SK-N-SH (cell line): Measurements from ENCODE around the gene SH3RF2. TPM values are rescaled to one million over a fixed set of nuclear protein-coding genes. Genes with fewer than 3 reads are reported as not detected.

ENCODE experiments used
- CTCF ChIA-PET: fragments of 300-600, 350-600 bp; formaldehyde crosslinking; extraction: SDS; loops from one replicate; lab custom pipeline; 2021; lab: Yijun Ruan, JAX
- POLR2A ChIA-PET: fragments of 350-600 bp; sonication (Branson Sonifier 250); formaldehyde crosslinking; extraction: SDS; loops from one replicate; lab custom pipeline; 2020; ENCODE audit warnings: antibody characterized with exemption, inconsistent platforms; lab: Yijun Ruan, JAX
- DNase-seq: peaks from one replicate; pipeline ENCODE4 v3.0.0; 2012
- H2AFZ ChIP-seq: fragments of 200-600 bp; sonication (generic); 2 replicates; pipeline ENCODE4 v1.8.1; 2016; ENCODE audit warnings: antibody characterized with exemption, mild to moderate bottlenecking, low read depth
- H3F3A ChIP-seq: fragments of 200-600 bp; sonication (generic); replicated peaks from 2 replicates; pipeline ENCODE3; 2016; ENCODE audit warnings: antibody characterized with exemption, mild to moderate bottlenecking; ENCODE audit not compliant: insufficient read depth
- H3K27ac ChIP-seq, 2 experiments: fragments of 200-500 bp in 1 of 2; fragments of 200-600 bp in 1 of 2; sonication (Bioruptor generic) in 1 of 2; sonication (generic), shearing (Covaris generic) in 1 of 2; 2 replicates each; pipeline versions ENCODE4 v1.5.1 to v1.6.1; 2014 to 2016; ENCODE audit warnings: low read depth in 2 of 2, inconsistent platforms in 1 of 2, low read length in 1 of 2, mild to moderate bottlenecking in 1 of 2, mixed read lengths in 1 of 2
- H3K27me3 ChIP-seq: fragments of 200-600 bp; sonication (generic), shearing (Covaris generic); 2 replicates; pipeline ENCODE4 v1.6.1; 2016; ENCODE audit warnings: mixed run types; ENCODE audit not compliant: insufficient read depth
- H3K36me3 ChIP-seq, 2 experiments: fragments of 200-500 bp in 1 of 2; fragments of 200-600 bp in 1 of 2; sonication (Bioruptor generic) in 1 of 2; sonication (generic) in 1 of 2; replicated peaks in 1 of 2; 2 replicates each; pipeline versions ENCODE3 to v1.5.1; 2014 to 2016; ENCODE audit warnings: low read length in 1 of 2, mild to moderate bottlenecking in 1 of 2; ENCODE audit not compliant: insufficient read depth in 2 of 2, control insufficient read depth in 1 of 2
- H3K4me1 ChIP-seq, 2 experiments: fragments of 200-500 bp in 1 of 2; fragments of 200-600 bp in 1 of 2; sonication (Bioruptor generic) in 1 of 2; sonication (generic), shearing (Covaris generic) in 1 of 2; 2 replicates each; pipeline versions ENCODE4 v1.5.1 to v1.6.1; 2014 to 2016; ENCODE audit warnings: low read depth in 1 of 2, low read length in 1 of 2, mixed run types in 1 of 2; ENCODE audit not compliant: insufficient read depth in 2 of 2, control insufficient read depth in 1 of 2
- H3K4me2 ChIP-seq: fragments of 200-600 bp; sonication (generic), shearing (Covaris generic); 2 replicates; pipeline ENCODE4 v1.6.1; 2017; ENCODE audit warnings: mixed run types
- H3K4me3 ChIP-seq, 2 experiments: fragments of 200-500 bp in 1 of 2; fragments of 200-600 bp in 1 of 2; sonication (Bioruptor generic) in 1 of 2; sonication (generic), shearing (Covaris generic) in 1 of 2; 2 replicates each; pipeline versions ENCODE4 v1.5.1 to v1.8.1; 2014 to 2016; ENCODE audit warnings: low read depth in 2 of 2, inconsistent platforms in 1 of 2, low read length in 1 of 2, mild to moderate bottlenecking in 1 of 2, mixed read lengths in 1 of 2, moderate library complexity in 1 of 2
- H3K79me2 ChIP-seq: fragments of 200-600 bp; sonication (generic); 2 replicates; pipeline ENCODE4 v1.8.1; 2017; ENCODE audit warnings: mild to moderate bottlenecking; ENCODE audit not compliant: insufficient read depth
- H3K9ac ChIP-seq: fragments of 200-600 bp; sonication (generic); 2 replicates; pipeline ENCODE4 v1.6.1; 2017; ENCODE audit warnings: mixed run types
- H3K9me2 ChIP-seq: fragments of 200-600 bp; sonication (generic); 2 replicates; pipeline ENCODE4 v1.6.1; 2017; ENCODE audit warnings: mixed run types
- H3K9me3 ChIP-seq: fragments of 200-600 bp; sonication (generic); 2 replicates; pipeline ENCODE4 v1.6.1; 2017; ENCODE audit warnings: mixed run types, mild to moderate bottlenecking, moderate library complexity
- H4K20me1 ChIP-seq: fragments of 200-600 bp; sonication (generic); 2 replicates; pipeline ENCODE4 v1.6.1; 2017; ENCODE audit warnings: mild to moderate bottlenecking, mixed run types; ENCODE audit not compliant: insufficient read depth
- CHD2 ChIP-seq: fragments of 150-350 bp; IDR thresholded peaks from 2 replicates; pipeline ENCODE4 v1.6.1; 2018; ENCODE audit warnings: low read length; ENCODE audit not compliant: partially characterized antibody
- EP300 ChIP-seq, 2 experiments: IDR thresholded peaks; 2 replicates each; pipeline versions ENCODE4 v1.4.0 to v1.6.1; 2012; ENCODE audit warnings: borderline replicate concordance in 1 of 2, low read depth in 1 of 2, low read length in 1 of 2
- EZH2phosphoT487 ChIP-seq: fragments of 200-600 bp; sonication (generic); IDR thresholded peaks from 2 replicates; pipeline ENCODE4 v1.6.1; 2017; ENCODE audit warnings: low read depth, mixed run types, mild to moderate bottlenecking, antibody characterized with exemption, moderate library complexity, borderline replicate concordance
- FOSL2 ChIP-seq: IDR thresholded peaks from 2 replicates; pipeline ENCODE4 v1.4.0; 2012; ENCODE audit warnings: low read depth, mild to moderate bottlenecking, moderate library complexity, borderline replicate concordance
- FOXJ3 ChIP-seq: sonication (generic); formaldehyde crosslinking; IDR thresholded peaks from 2 replicates; pipeline ENCODE4 v1.5.1; 2020; ENCODE audit warnings: mild to moderate bottlenecking, missing genetic modification reagents
- GABPA ChIP-seq: IDR thresholded peaks from 2 replicates; pipeline ENCODE4 v1.4.0; 2012; ENCODE audit warnings: low read depth, mild to moderate bottlenecking
- JUND ChIP-seq: IDR thresholded peaks from 2 replicates; pipeline ENCODE4 v1.4.0; 2012
- MXI1 ChIP-seq: IDR thresholded peaks from 2 replicates; pipeline ENCODE4 v1.6.1; 2012; ENCODE audit warnings: mild to moderate bottlenecking, low read depth, low read length, improper control_type of control experiment
- NRF1 ChIP-seq: IDR thresholded peaks from 2 replicates; pipeline ENCODE4 v1.6.1; 2012; ENCODE audit warnings: low read depth, mild to moderate bottlenecking, low read length
- POLR2AphosphoS5 ChIP-seq: IDR thresholded peaks from 2 replicates; pipeline ENCODE4 v1.6.1; 2012; ENCODE audit warnings: low read depth, low read length
- REST ChIP-seq: IDR thresholded peaks from 2 replicates; pipeline ENCODE4 v1.6.1; 2012; ENCODE audit warnings: mild to moderate bottlenecking, low read depth, low read length, moderate library complexity
- RFX5 ChIP-seq: IDR thresholded peaks from 2 replicates; pipeline ENCODE4 v1.6.1; 2012; ENCODE audit warnings: mild to moderate bottlenecking, improper control_type of control experiment, low read length
- SMC3 ChIP-seq: IDR thresholded peaks from 2 replicates; pipeline ENCODE4 v1.6.1; 2012; ENCODE audit warnings: low read depth, low read length, improper control_type of control experiment
- TAF1 ChIP-seq: IDR thresholded peaks from 2 replicates; pipeline ENCODE4 v1.6.1; 2012; ENCODE audit warnings: low read depth, mild to moderate bottlenecking, low read length, moderate library complexity, borderline replicate concordance
- TCF12 ChIP-seq: IDR thresholded peaks from 2 replicates; pipeline ENCODE4 v1.4.0; 2012
- TEAD4 ChIP-seq: IDR thresholded peaks from 2 replicates; pipeline ENCODE4 v1.4.0; 2012; ENCODE audit warnings: mild to moderate bottlenecking, borderline replicate concordance; ENCODE audit not compliant: insufficient read depth
- USF1 ChIP-seq: IDR thresholded peaks from 2 replicates; pipeline ENCODE4 v1.4.0; 2012; ENCODE audit warnings: low read depth, borderline replicate concordance
- USF2 ChIP-seq: fragments of 150-350 bp; IDR thresholded peaks from 2 replicates; pipeline ENCODE4 v1.6.1; 2017; ENCODE audit warnings: antibody characterized with exemption, low read length, low read depth, borderline replicate concordance
- YY1 ChIP-seq: IDR thresholded peaks from 2 replicates; pipeline ENCODE4 v1.4.0; 2012; ENCODE audit warnings: low read depth, mild to moderate bottlenecking
- WGBS: methylation state at CpG from one replicate; pipeline ENCODE4 v1.1.6; 2017; ENCODE audit warnings: low lambda C conversion rate; 5-methylcytosine and 5-hydroxymethylcytosine counted together
- polyA plus RNA-seq, 3 experiments: library from polyadenylated mRNA; depleted of rRNA; stranded (reverse); fragments of >200 nt; gene quantifications; 2 replicates each; pipeline ENCODE4 v1.2.3, GENCODE V29; 2012

Gene SH3RF2
- polyA plus RNA-seq, 1 of the 3 experiments (the other 2 are of a cell fraction): 0.87 TPM

GRCh38 chr5:146079695-146080373 is 143.5 kb downstream of the SH3RF2 start:
- no peak for DNase-seq
- H3K27me3 ChIP-seq: no peaks in the 10 kb centered on the region
- no peak overlapping the region for H3K4me3 ChIP-seq
- H3K27ac ChIP-seq: no peak overlapping the region
- TF ChIP-seq MXI1: no peak
- TF ChIP-seq FOXJ3 (CRISPR knock-in tag): no peak
- TF ChIP-seq GABPA: no peak
- no peak for TF ChIP-seq JUND
- no peak for TF ChIP-seq USF2
- TF ChIP-seq NRF1: no peak
- no peak for TF ChIP-seq EP300 (IDR thresholded peaks at IDR 0.05; ENCODE audit: borderline replicate concordance in 1 of 2, low read depth in 1 of 2, low read length in 1 of 2)
- no peak for TF ChIP-seq POLR2AphosphoS5
- TF ChIP-seq FOSL2: no peak
- no peak for TF ChIP-seq TCF12
- H3K4me1 ChIP-seq: peaks cover 0 to 3% of the 10 kb centered on the region in 2 experiments; a peak in 1 of 4 replicates
- WGBS: 76% methylated on average over 7 of the region's 7 CpGs
- H3K9me3 ChIP-seq: no peaks in the 10 kb centered on the region
- H3K36me3 ChIP-seq: no peaks in the 10 kb centered on the region
- CTCF ChIA-PET: interaction anchor here (1.0 kb wide), 1 partner anchor 50 kb away, joined by 4 read pairs; no protein-coding TSS in a partner anchor
- POLR2A ChIA-PET: no interaction called here
- no peaks in the 10 kb centered on the region for H3K9me2 ChIP-seq
- H3K79me2 ChIP-seq: no peaks in the 10 kb centered on the region
- H3K4me2 ChIP-seq: no peak overlapping the region
- H3K9ac ChIP-seq: no peak overlapping the region
- no peak overlapping the region for H2AFZ ChIP-seq
- no peaks in the 10 kb centered on the region for H4K20me1 ChIP-seq
- no peaks in the 10 kb centered on the region for H3F3A ChIP-seq

GRCh38 chr5:146081556-146081955 is 145.2 kb downstream of the SH3RF2 start:
- Histone ChIP-seq H3K9me2 (no peaks in the 10 kb centered on the region), H2AFZ (no peak overlapping the region), H3F3A (no peaks in the 10 kb centered on the region), H3K4me2 (no peak overlapping the region), H3K27me3 (no peaks in the 10 kb centered on the region), H3K9me3 (no peaks in the 10 kb centered on the region), H3K4me1 (no peaks in the 10 kb centered on the region; a peak in 1 of 4 replicates), H4K20me1 (no peaks in the 10 kb centered on the region), H3K36me3 (no peaks in the 10 kb centered on the region), H3K79me2 (no peaks in the 10 kb centered on the region), H3K9ac (no peak overlapping the region), H3K4me3 (no peak overlapping the region), H3K27ac (no peak overlapping the region)
- no peak for DNase-seq
- POLR2A ChIA-PET: no interaction called here
- 89% methylated on average over 6 of the region's 6 CpGs for WGBS
- CTCF ChIA-PET: interaction anchor here (0.6 kb wide), 1 partner anchor 49 kb away, joined by 3 read pairs; no protein-coding TSS in a partner anchor
- TF ChIP-seq CHD2 (no peak), YY1 (no peak), USF1 (no peak), TAF1 (no peak), NRF1 (no peak), REST (no peak), MXI1 (no peak), SMC3 (no peak), EZH2phosphoT487 (no peak), POLR2AphosphoS5 (no peak), RFX5 (no peak), TEAD4 (no peak)
